ENCODE data around the gene MAGI2. TPM values are rescaled to one million over a fixed set of nuclear protein-coding genes. Genes with fewer than 3 reads are reported as not detected.
A peak's percentile ranks its signal among the peaks of the same experiment; 100 is the strongest.

The MAGI2 gene
- total RNA-seq, 2 donors from 2014 or later, result 10.3 to 19.2 TPM

- DNase-seq, result no peak
- H3K9me3 ChIP-seq (ENCODE audit: control insufficient read depth, low read length), result no peaks in the 10 kb centered on the region
- H3K4me1 ChIP-seq (ENCODE audit: control insufficient read depth, insufficient read depth, low read length), result no peaks in the 10 kb centered on the region
- no peaks in the 10 kb centered on the region for H3K27me3 ChIP-seq (ENCODE audit: control insufficient read depth, insufficient read depth, low read length, poor library complexity, severe bottlenecking)
- no peak for TF ChIP-seq CTCF (conservative IDR thresholded peaks at IDR 0.05)
- H3K9ac ChIP-seq (ENCODE audit: extremely low read depth, low read length, poor library complexity, severe bottlenecking), result no peak overlapping the region
- 87 to 89% methylated on average over 3 of the region's 3 CpGs for WGBS, 2 experiments (ENCODE audit: insufficient coverage in 1 of 2, insufficient read length in 1 of 2)
- Mint-ChIP-seq H3K27me3 (ENCODE audit: insufficient read depth) (no peaks in the 10 kb centered on the region), H3K27ac (no peak overlapping the region), H3K36me3 (ENCODE audit: low read depth) (no peaks in the 10 kb centered on the region), H3K4me3 (no peak overlapping the region), H3K9me3 (no peaks in the 10 kb centered on the region), H3K4me1 (no peaks in the 10 kb centered on the region)
- no peaks in the 10 kb centered on the region for H3K36me3 ChIP-seq (ENCODE audit: control insufficient read depth, insufficient read depth, low read length)
- no peak overlapping the region for H3K27ac ChIP-seq (ENCODE audit: low read depth, low read length)
- no peak overlapping the region for H3K4me3 ChIP-seq (ENCODE audit: low read length)
These were observed 106.1 kb downstream of the MAGI2 start for GRCh38 chr7:79347351-79347750.

- TF ChIP-seq CTCF (conservative IDR thresholded peaks at IDR 0.05), result peak; percentile 30
- H3K4me1 ChIP-seq (ENCODE audit: control insufficient read depth, insufficient read depth, low read length), result no peaks in the 10 kb centered on the region
- no peak overlapping the region for H3K4me3 ChIP-seq (ENCODE audit: low read length)
- no peaks in the 10 kb centered on the region for H3K36me3 ChIP-seq (ENCODE audit: control insufficient read depth, insufficient read depth, low read length)
- no peak for DNase-seq
- H3K9ac ChIP-seq (ENCODE audit: extremely low read depth, low read length, poor library complexity, severe bottlenecking), result no peak overlapping the region
- H3K27ac Mint-ChIP-seq, result no peak overlapping the region
- H3K9me3 Mint-ChIP-seq, result no peaks in the 10 kb centered on the region
- H3K36me3 Mint-ChIP-seq (ENCODE audit: low read depth), result no peaks in the 10 kb centered on the region
- no peaks in the 10 kb centered on the region for H3K27me3 Mint-ChIP-seq (ENCODE audit: insufficient read depth)
- no peaks in the 10 kb centered on the region for H3K4me1 Mint-ChIP-seq
- no peak overlapping the region for H3K4me3 Mint-ChIP-seq
- no peak overlapping the region for H3K27ac ChIP-seq (ENCODE audit: low read depth, low read length)
- no peaks in the 10 kb centered on the region for H3K27me3 ChIP-seq (ENCODE audit: control insufficient read depth, insufficient read depth, low read length, poor library complexity, severe bottlenecking)
- no peaks in the 10 kb centered on the region for H3K9me3 ChIP-seq (ENCODE audit: control insufficient read depth, low read length)
- WGBS, 2 experiments (ENCODE audit: insufficient coverage in 1 of 2, insufficient read length in 1 of 2), result 92 to 95% methylated on average over 4 to 5 of the region's 5 CpGs
These were observed 111.6 kb downstream of the MAGI2 start for GRCh38 chr7:79341902-79342301.

- Histone ChIP-seq H3K27me3 (ENCODE audit: control insufficient read depth, insufficient read depth, low read length, poor library complexity, severe bottlenecking) (no peaks in the 10 kb centered on the region), H3K36me3 (ENCODE audit: control insufficient read depth, insufficient read depth, low read length) (no peaks in the 10 kb centered on the region), H3K4me3 (ENCODE audit: low read length) (no peak overlapping the region), H3K27ac (ENCODE audit: low read depth, low read length) (no peak overlapping the region), H3K9ac (ENCODE audit: extremely low read depth, low read length, poor library complexity, severe bottlenecking) (no peak overlapping the region), H3K9me3 (ENCODE audit: control insufficient read depth, low read length) (no peaks in the 10 kb centered on the region), H3K4me1 (ENCODE audit: control insufficient read depth, insufficient read depth, low read length) (no peaks in the 10 kb centered on the region)
- no peaks in the 10 kb centered on the region for H3K9me3 Mint-ChIP-seq
- H3K36me3 Mint-ChIP-seq (ENCODE audit: low read depth), result no peaks in the 10 kb centered on the region
- TF ChIP-seq CTCF (conservative IDR thresholded peaks at IDR 0.05), result no peak
- no peak for DNase-seq
- no peak overlapping the region for H3K27ac Mint-ChIP-seq
- H3K4me1 Mint-ChIP-seq, result no peaks in the 10 kb centered on the region
- no peaks in the 10 kb centered on the region for H3K27me3 Mint-ChIP-seq (ENCODE audit: insufficient read depth)
- no peak overlapping the region for H3K4me3 Mint-ChIP-seq
These were observed 113.3 kb downstream of the MAGI2 start for GRCh38 chr7:79340212-79340611.
